Keratinocyte (primary cell): Measurements from ENCODE around the gene LDB2. TPM values are rescaled to one million over a fixed set of nuclear protein-coding genes. Genes with fewer than 3 reads are reported as not detected.

Experiments used
- DNase-seq: peaks from one replicate; pipeline ENCODE4 v3.0.0-alpha.2; 2011; ENCODE audit warnings: low read depth, missing footprints, low spot score
- FAIRE-seq: peaks from 2 replicates; lab custom pipeline; 2011; peaks lifted over from hg19 to GRCh38; lab: Jason Lieb, UNC
- H2AFZ ChIP-seq: 2 replicates; pipeline ENCODE4 v1.6.0; 2012; ENCODE audit warnings: low read length, control low read depth, inconsistent platforms; ENCODE audit not compliant: control insufficient read depth
- H3K27ac ChIP-seq: 2 replicates; pipeline ENCODE4 v1.5.1; 2011; ENCODE audit warnings: low read length; ENCODE audit not compliant: control insufficient read depth, insufficient read depth
- H3K27me3 ChIP-seq: 3 replicates; pipeline ENCODE4 v1.6.0; 2011; ENCODE audit warnings: low read length; ENCODE audit not compliant: control insufficient read depth, insufficient read depth; ENCODE audit errors: extremely low read depth
- H3K36me3 ChIP-seq, 2 experiments: 2 replicates in 1 of 2; 3 replicates in 1 of 2; pipeline ENCODE4 v1.5.1; 2011; ENCODE audit warnings: low read length in 2 of 2, mild to moderate bottlenecking in 1 of 2; ENCODE audit not compliant: control insufficient read depth in 2 of 2, insufficient read depth in 2 of 2; ENCODE audit errors: extremely low read depth in 1 of 2
- H3K4me1 ChIP-seq: 3 replicates; pipeline ENCODE4 v1.5.1; 2011; ENCODE audit warnings: low read length; ENCODE audit not compliant: control insufficient read depth, insufficient read depth; ENCODE audit errors: extremely low read depth
- H3K4me2 ChIP-seq: 3 replicates; pipeline ENCODE4 v1.6.0; 2011; ENCODE audit warnings: low read depth, low read length; ENCODE audit not compliant: control insufficient read depth, insufficient read depth; ENCODE audit errors: extremely low read depth
- H3K4me3 ChIP-seq, 3 experiments: fragments of 200-600 bp in 1 of 3; sonication (generic) in 1 of 3; 2 replicates in 2 of 3; 3 replicates in 1 of 3; pipeline ENCODE4 v1.5.1; 2011 to 2016; ENCODE audit warnings: low read length in 3 of 3, mild to moderate bottlenecking in 3 of 3, control low read depth in 2 of 3, inconsistent platforms in 1 of 3, low read depth in 1 of 3, mixed read lengths in 1 of 3, mixed run types in 1 of 3, moderate library complexity in 1 of 3; ENCODE audit not compliant: control insufficient read depth in 2 of 3, insufficient read depth in 2 of 3; ENCODE audit errors: extremely low read depth in 1 of 3
- H3K79me2 ChIP-seq: 2 replicates; pipeline ENCODE4 v1.6.0; 2012; ENCODE audit warnings: low read length; ENCODE audit not compliant: control insufficient read depth, insufficient read depth
- H3K9ac ChIP-seq: 3 replicates; pipeline ENCODE4 v1.6.0; 2011; ENCODE audit warnings: low read length; ENCODE audit not compliant: control insufficient read depth, insufficient read depth; ENCODE audit errors: extremely low read depth
- H3K9me1 ChIP-seq: 3 replicates; pipeline ENCODE4 v1.6.0; 2011; ENCODE audit warnings: low read length; ENCODE audit not compliant: control insufficient read depth, insufficient read depth; ENCODE audit errors: extremely low read depth
- H3K9me3 ChIP-seq: 2 replicates; pipeline ENCODE4 v1.5.1; 2012; ENCODE audit warnings: low read depth, low read length; ENCODE audit not compliant: control insufficient read depth
- H4K20me1 ChIP-seq: 3 replicates; pipeline ENCODE4 v1.6.0; 2011; ENCODE audit warnings: low read length; ENCODE audit not compliant: control insufficient read depth, insufficient read depth; ENCODE audit errors: extremely low read depth
- CTCF ChIP-seq, 3 experiments: IDR thresholded peaks in 1 of 3; conservative IDR thresholded peaks in 1 of 3; optimal IDR thresholded peaks in 1 of 3; 2 replicates in 2 of 3; 3 replicates in 1 of 3; pipeline versions ENCODE3 to v1.5.1; 2011; ENCODE audit warnings: low read length in 3 of 3, mild to moderate bottlenecking in 3 of 3, moderate library complexity in 2 of 3, control low read depth in 1 of 3, inconsistent platforms in 1 of 3; ENCODE audit not compliant: insufficient read depth in 2 of 3; ENCODE audit errors: extremely low read depth in 1 of 3
- EZH2 ChIP-seq: IDR thresholded peaks from one replicate; pipeline ENCODE4 v1.6.1; 2012; ENCODE audit warnings: inconsistent platforms, mild to moderate bottlenecking, low read length, moderate library complexity
- dilution Hi-C: fragments of 300-500 bp; cut with MboI; formaldehyde crosslinking; loops from one replicate; pipeline ENCODE4 v1.7.0; 2020; ENCODE audit warnings: low sequenced_read_pairs; ENCODE audit not compliant: extremely low pct_ligation_motif_present
- polyA plus RNA-seq, 5 experiments: library from polyadenylated mRNA; depleted of rRNA in 3 of 5; stranded (reverse) in 3 of 5; stranded (forward) in 1 of 5; unstranded in 1 of 5; fragments of >200 nt; gene quantifications; 1 replicate in 1 of 5; 2 replicates in 3 of 5; 3 replicates in 1 of 5; pipeline versions ENCODE4 v1.2.1 to v1.2.3, GENCODE V29; 2011 to 2012; ENCODE audit warnings: missing spikeins in 2 of 5, low read depth in 1 of 5, low replicate concordance in 1 of 5

Gene LDB2
- polyA plus RNA-seq, 1 donor (not counting 4 experiments of a cell fraction or from before 2014, with no cell fraction given) = not detected

- dilution Hi-C loops = no loop called here
- Histone ChIP-seq H3K27me3 (no peaks in the 10 kb centered on the region), H3K79me2 (no peaks in the 10 kb centered on the region), H3K9me3 (no peaks in the 10 kb centered on the region), H3K36me3 (no peaks in the 10 kb centered on the region), H4K20me1 (no peaks in the 10 kb centered on the region), H3K4me2 (no peak overlapping the region), H2AFZ (no peak overlapping the region), H3K9ac (no peak overlapping the region), H3K4me1 (no peaks in the 10 kb centered on the region), H3K4me3 (no peak overlapping the region), H3K27ac (no peak overlapping the region), H3K9me1 (no peaks in the 10 kb centered on the region)
- FAIRE-seq (no peak), DNase-seq (no peak)
- no peak for TF ChIP-seq EZH2
- no peak for TF ChIP-seq CTCF (optimal IDR thresholded peaks at IDR 0.05 in 1 of 3, IDR thresholded peaks at IDR 0.05 in 1 of 3, conservative IDR thresholded peaks at IDR 0.05 in 1 of 3; ENCODE audit: extremely low read depth in 1 of 3, insufficient read depth in 2 of 3, low read length in 3 of 3)
Measured at GRCh38 chr4:16833722-16834121, 64.7 kb downstream of the LDB2 start.

- H3K79me2 ChIP-seq = no peaks in the 10 kb centered on the region
- H4K20me1 ChIP-seq = no peaks in the 10 kb centered on the region
- FAIRE-seq (no peak), DNase-seq (no peak)
- no peaks in the 10 kb centered on the region for H3K36me3 ChIP-seq
- H3K4me1 ChIP-seq = no peaks in the 10 kb centered on the region
- dilution Hi-C loops = no loop called here
- no peaks in the 10 kb centered on the region for H3K9me3 ChIP-seq
- H3K9ac ChIP-seq = no peak overlapping the region
- no peak overlapping the region for H3K27ac ChIP-seq
- no peaks in the 10 kb centered on the region for H3K9me1 ChIP-seq
- TF ChIP-seq CTCF (optimal IDR thresholded peaks at IDR 0.05 in 1 of 3, IDR thresholded peaks at IDR 0.05 in 1 of 3, conservative IDR thresholded peaks at IDR 0.05 in 1 of 3; ENCODE audit: extremely low read depth in 1 of 3, insufficient read depth in 2 of 3, low read length in 3 of 3) (no peak), EZH2 (no peak)
- no peaks in the 10 kb centered on the region for H3K27me3 ChIP-seq
- H2AFZ ChIP-seq = no peak overlapping the region
- H3K4me3 ChIP-seq = no peak overlapping the region
- H3K4me2 ChIP-seq = no peak overlapping the region
Measured at GRCh38 chr4:16830081-16830480, 68.4 kb downstream of the LDB2 start.
